Duodenal mucosa (tissue), 2 donors: ENCODE measurements around the gene ADH1C.

ENCODE experiments used
- H3K27ac ChIP-seq: one replicate; pipeline ENCODE4 v1.7.0; 2013; ENCODE audit warnings: low read depth, low read length
- H3K27me3 ChIP-seq, 2 donors: one replicate each; pipeline ENCODE4 v1.7.0; 2013; ENCODE audit warnings: low read length in 2 of 2, control low read depth in 1 of 2; ENCODE audit not compliant: insufficient read depth in 2 of 2, control insufficient read depth in 1 of 2
- H3K36me3 ChIP-seq, 2 donors: one replicate each; pipeline ENCODE4 v1.7.0; 2013; ENCODE audit warnings: low read length in 2 of 2, control low read depth in 1 of 2; ENCODE audit not compliant: insufficient read depth in 2 of 2, control insufficient read depth in 1 of 2
- H3K4me1 ChIP-seq, 2 donors: one replicate each; pipeline ENCODE4 v1.7.0; 2013; ENCODE audit warnings: low read length in 2 of 2, control low read depth in 1 of 2; ENCODE audit not compliant: insufficient read depth in 2 of 2, control insufficient read depth in 1 of 2
- H3K4me3 ChIP-seq, 2 donors: one replicate each; pipeline ENCODE4 v1.7.0; 2013; ENCODE audit warnings: low read length in 2 of 2, low read depth in 1 of 2
- H3K9ac ChIP-seq, 2 donors: one replicate each; pipeline ENCODE4 v1.7.0; 2013; ENCODE audit warnings: low read length in 2 of 2, low read depth in 1 of 2
- H3K9me3 ChIP-seq, 2 donors: one replicate each; pipeline ENCODE4 v1.7.0; 2013; ENCODE audit warnings: low read length in 2 of 2, control low read depth in 1 of 2; ENCODE audit not compliant: control insufficient read depth in 1 of 2

ADH1C gene

GRCh38 chr4:99315839-99316238, 36.7 kb downstream of the ADH1C start:
- Histone ChIP-seq H3K27ac (no peak overlapping the region), H3K4me3 (no peak overlapping the region), H3K4me1 (no peaks in the 10 kb centered on the region), H3K9me3 (no peaks in the 10 kb centered on the region), H3K27me3 (no peaks in the 10 kb centered on the region), H3K9ac (no peak overlapping the region), H3K36me3 (no peaks in the 10 kb centered on the region)

GRCh38 chr4:99314211-99314610, 38.3 kb downstream of the ADH1C start:
- Histone ChIP-seq H3K27ac (no peak overlapping the region), H3K9me3 (no peaks in the 10 kb centered on the region), H3K36me3 (no peaks in the 10 kb centered on the region), H3K4me3 (no peak overlapping the region), H3K9ac (no peak overlapping the region), H3K27me3 (no peaks in the 10 kb centered on the region), H3K4me1 (no peaks in the 10 kb centered on the region)

GRCh38 chr4:99310389-99310788, 42.2 kb downstream of the ADH1C start:
- H3K4me1 ChIP-seq, result no peaks in the 10 kb centered on the region
- no peaks in the 10 kb centered on the region for H3K9me3 ChIP-seq
- H3K36me3 ChIP-seq, result no peaks in the 10 kb centered on the region
- no peak overlapping the region for H3K4me3 ChIP-seq
- H3K9ac ChIP-seq, result no peak overlapping the region
- no peaks in the 10 kb centered on the region for H3K27me3 ChIP-seq
- no peak overlapping the region for H3K27ac ChIP-seq

- Histone ChIP-seq H3K27me3 (no peaks in the 10 kb centered on the region), H3K4me3 (no peak overlapping the region), H3K36me3 (no peaks in the 10 kb centered on the region), H3K27ac (no peak overlapping the region), H3K9ac (no peak overlapping the region), H3K4me1 (no peaks in the 10 kb centered on the region), H3K9me3 (no peaks in the 10 kb centered on the region)
Observed at GRCh38 chr4:99305638-99306400, 46.7 kb downstream of the ADH1C start.

GRCh38 chr4:99301376-99302164, 51.0 kb downstream of the ADH1C start:
- Histone ChIP-seq H3K4me3 (no peak overlapping the region), H3K27ac (peak overlapping the region; percentile 24), H3K9me3 (no peaks in the 10 kb centered on the region), H3K36me3 (no peaks in the 10 kb centered on the region), H3K9ac (no peak overlapping the region), H3K27me3 (no peaks in the 10 kb centered on the region), H3K4me1 (no peaks in the 10 kb centered on the region)

GRCh38 chr4:99300934-99301333, 51.6 kb downstream of the ADH1C start:
- Histone ChIP-seq H3K27ac (no peak overlapping the region), H3K9ac (no peak overlapping the region)

DNA sequence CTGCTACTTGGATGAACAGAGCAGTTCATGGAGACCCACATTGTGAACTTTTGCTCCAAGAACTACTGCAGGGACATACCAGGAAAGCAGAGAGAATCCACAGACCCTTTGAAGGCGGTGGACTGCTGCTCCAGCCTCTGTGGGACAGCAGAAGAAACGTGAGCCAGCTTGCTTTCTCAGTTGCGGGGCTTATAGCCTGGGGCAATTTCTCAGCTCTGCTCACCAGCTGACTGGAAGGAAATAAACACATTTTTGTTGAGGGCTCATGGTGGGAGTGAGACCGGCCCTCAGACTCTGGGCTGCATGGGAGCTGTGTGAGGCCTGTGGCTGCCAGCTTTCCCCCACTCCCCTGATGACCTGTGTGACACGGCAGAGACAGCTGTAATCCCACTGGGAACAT, 59.2 kb downstream of the ADH1C start:
- peaks cover 0 to 6% of the 10 kb centered on the region in 2 donors for H3K9me3 ChIP-seq
- H3K27me3 ChIP-seq, result no peaks in the 10 kb centered on the region
- peaks cover 4 to 9% of the 10 kb centered on the region in 2 donors for H3K4me1 ChIP-seq
- no peak overlapping the region for H3K9ac ChIP-seq
- H3K27ac ChIP-seq, result no peak overlapping the region
- no peak overlapping the region for H3K4me3 ChIP-seq
- no peaks in the 10 kb centered on the region for H3K36me3 ChIP-seq

More at GRCh38 chr4:99300934-99301333, 51.6 kb downstream of the ADH1C start:
- no peak overlapping the region for H3K4me3 ChIP-seq
- H3K36me3 ChIP-seq, result no peaks in the 10 kb centered on the region
- H3K9me3 ChIP-seq, result no peaks in the 10 kb centered on the region
- H3K27me3 ChIP-seq, result no peaks in the 10 kb centered on the region
- H3K4me1 ChIP-seq, result no peaks in the 10 kb centered on the region

GRCh38 chr4:99290848-99291786, 61.4 kb downstream of the ADH1C start, which contains the start of gene ADH1A:
ADH1A (minus strand) TSS chr4:99290985; CDS start chr4:99290914, 71 bp downstream.
- Histone ChIP-seq H3K27me3 (no peaks in the 10 kb centered on the region), H3K4me3 (no peak within 1 kb of the TSS), H3K4me1 (peaks cover 4 to 9% of the 10 kb centered on the region in 2 donors), H3K9me3 (peaks cover 0 to 6% of the 10 kb centered on the region in 2 donors), H3K27ac (no peak within 1 kb of the TSS), H3K36me3 (no peaks in the 10 kb centered on the region), H3K9ac (no peak within 1 kb of the TSS)
